Measurements from ENCODE around the gene RECQL5.
A peak's percentile ranks its signal among the peaks of the same experiment; 100 is the strongest.

The RECQL5 gene

GRCh38 chr17:75685499-75685898 is 18.5 kb upstream of the RECQL5 start:
- DNase-seq: no peak

GRCh38 chr17:75684924-75685323 is 18.0 kb upstream of the RECQL5 start:
- no peak for DNase-seq

- no peak for DNase-seq
These were observed 17.3 kb upstream of the RECQL5 start for GRCh38 chr17:75684249-75684648.

- DNase-seq: no peak
These were observed 16.6 kb upstream of the RECQL5 start for GRCh38 chr17:75683583-75683982.

- no peak for DNase-seq
These were observed 14.3 kb upstream of the RECQL5 start for GRCh38 chr17:75681289-75681688.

- no peak for DNase-seq
These were observed 13.5 kb upstream of the RECQL5 start for GRCh38 chr17:75680431-75680830.

- DNase-seq: no peak
These were observed 12.8 kb upstream of the RECQL5 start for GRCh38 chr17:75679706-75680211.

- DNase-seq: no peak
These were observed 9.5 kb upstream of the RECQL5 start for GRCh38 chr17:75676461-75676860.

GRCh38 chr17:75673487-75673886 is 6.5 kb upstream of the RECQL5 start:
- no peak for DNase-seq

- no peak for DNase-seq
These were observed 5.1 kb upstream of the RECQL5 start for GRCh38 chr17:75672011-75672410.

- DNase-seq: no peak
These were observed 3.9 kb upstream of the RECQL5 start for GRCh38 chr17:75670868-75671267.

GRCh38 chr17:75668489-75668888 is 1.5 kb upstream of the RECQL5 start:
- no peak for DNase-seq

GRCh38 chr17:75667825-75668224 is 871 bp upstream of the RECQL5 start:
- DNase-seq: no peak

GRCh38 chr17:75665981-75666380 is 973 bp downstream of the RECQL5 start:
- DNase-seq: no peak

GRCh38 chr17:75664099-75664549 is 2.8 kb downstream of the RECQL5 start:
- no peak for DNase-seq

- DNase-seq: no peak
These were observed 4.4 kb downstream of the RECQL5 start for GRCh38 chr17:75662511-75662910.

GRCh38 chr17:75661531-75661930 is 5.4 kb downstream of the RECQL5 start:
- no peak for DNase-seq

- no peak for DNase-seq
These were observed 8.7 kb downstream of the RECQL5 start for GRCh38 chr17:75658237-75658636.

- DNase-seq: no peak
These were observed 12.8 kb downstream of the RECQL5 start for GRCh38 chr17:75654176-75654575.

- peak; percentile 27 for DNase-seq
These were observed 13.9 kb downstream of the RECQL5 start for GRCh38 chr17:75652934-75653549.

- no peak for DNase-seq
These were observed 14.6 kb downstream of the RECQL5 start for GRCh38 chr17:75652341-75652740.

GRCh38 chr17:75650874-75651273 is 16.1 kb downstream of the RECQL5 start:
- DNase-seq: no peak

- no peak for DNase-seq
These were observed 17.3 kb downstream of the RECQL5 start for GRCh38 chr17:75649687-75650086.

- DNase-seq: no peak
These were observed 19.0 kb downstream of the RECQL5 start for GRCh38 chr17:75647921-75648320.

GRCh38 chr17:75647061-75647460 is 19.9 kb downstream of the RECQL5 start:
- no peak for DNase-seq
